HG03442 (cell line): ENCODE data around the gene SDR39U1.
A peak's percentile ranks its signal among the peaks of the same experiment; 100 is the strongest.
"Not testable (repeated sequence)": the region's sequence is repeated elsewhere in the genome, so short reads cannot be mapped to it uniquely, and the experiment has no call there.

Source experiments
- ATAC-seq: cut with Tn5 transposase; IDR thresholded peaks from one replicate; pipeline ENCODE4 v1.9.1; 2021; ENCODE audit warnings: mild to moderate bottlenecking, moderate library complexity; ENCODE audit not compliant: unreplicated experiment

Gene SDR39U1, protein sequence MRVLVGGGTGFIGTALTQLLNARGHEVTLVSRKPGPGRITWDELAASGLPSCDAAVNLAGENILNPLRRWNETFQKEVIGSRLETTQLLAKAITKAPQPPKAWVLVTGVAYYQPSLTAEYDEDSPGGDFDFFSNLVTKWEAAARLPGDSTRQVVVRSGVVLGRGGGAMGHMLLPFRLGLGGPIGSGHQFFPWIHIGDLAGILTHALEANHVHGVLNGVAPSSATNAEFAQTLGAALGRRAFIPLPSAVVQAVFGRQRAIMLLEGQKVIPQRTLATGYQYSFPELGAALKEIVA

DNA sequence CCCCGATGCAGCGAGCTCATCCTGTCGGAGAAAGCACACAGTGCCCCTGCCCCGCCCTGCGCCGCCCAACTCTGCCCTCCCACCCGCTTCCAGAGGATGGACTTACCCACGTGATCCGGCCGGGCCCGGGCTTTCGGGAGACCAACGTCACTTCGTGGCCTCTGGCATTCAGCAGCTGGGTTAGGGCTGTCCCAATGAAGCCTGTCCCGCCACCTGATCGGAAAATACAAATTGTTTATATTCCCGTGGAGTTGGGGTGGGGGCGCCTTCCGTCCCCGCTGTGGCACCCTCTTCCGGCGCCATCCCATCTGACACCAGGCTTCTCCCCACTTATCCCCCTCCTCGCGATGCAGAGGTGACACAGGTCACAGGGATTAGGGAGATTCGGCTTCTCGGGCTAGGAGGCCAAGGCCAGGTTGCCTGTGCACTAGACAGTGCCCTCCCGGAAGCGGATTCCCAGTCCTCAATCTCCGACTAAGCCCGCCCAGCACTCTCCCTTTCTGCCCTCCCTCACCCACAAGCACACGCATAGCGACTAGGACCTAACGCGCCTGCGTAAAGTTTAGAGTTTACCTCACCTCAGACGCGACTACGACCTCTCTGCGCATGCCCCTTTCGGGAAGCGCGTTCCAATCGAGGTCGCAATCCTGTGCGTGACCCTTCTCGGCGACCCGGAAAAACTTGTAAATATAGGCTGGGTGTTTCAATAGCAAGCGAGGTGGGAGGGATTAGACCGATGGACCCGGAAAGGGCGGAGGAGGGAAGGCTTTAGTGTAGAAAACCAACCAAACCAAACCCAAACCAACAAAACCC lies at the start of gene SDR39U1:
Gene SDR39U1 (minus strand): TSS at position 537 of the 813 bp plus-strand sequence. CDS start 7 bp downstream, at position 530.
- peak; percentile 93 for ATAC-seq

DNA sequence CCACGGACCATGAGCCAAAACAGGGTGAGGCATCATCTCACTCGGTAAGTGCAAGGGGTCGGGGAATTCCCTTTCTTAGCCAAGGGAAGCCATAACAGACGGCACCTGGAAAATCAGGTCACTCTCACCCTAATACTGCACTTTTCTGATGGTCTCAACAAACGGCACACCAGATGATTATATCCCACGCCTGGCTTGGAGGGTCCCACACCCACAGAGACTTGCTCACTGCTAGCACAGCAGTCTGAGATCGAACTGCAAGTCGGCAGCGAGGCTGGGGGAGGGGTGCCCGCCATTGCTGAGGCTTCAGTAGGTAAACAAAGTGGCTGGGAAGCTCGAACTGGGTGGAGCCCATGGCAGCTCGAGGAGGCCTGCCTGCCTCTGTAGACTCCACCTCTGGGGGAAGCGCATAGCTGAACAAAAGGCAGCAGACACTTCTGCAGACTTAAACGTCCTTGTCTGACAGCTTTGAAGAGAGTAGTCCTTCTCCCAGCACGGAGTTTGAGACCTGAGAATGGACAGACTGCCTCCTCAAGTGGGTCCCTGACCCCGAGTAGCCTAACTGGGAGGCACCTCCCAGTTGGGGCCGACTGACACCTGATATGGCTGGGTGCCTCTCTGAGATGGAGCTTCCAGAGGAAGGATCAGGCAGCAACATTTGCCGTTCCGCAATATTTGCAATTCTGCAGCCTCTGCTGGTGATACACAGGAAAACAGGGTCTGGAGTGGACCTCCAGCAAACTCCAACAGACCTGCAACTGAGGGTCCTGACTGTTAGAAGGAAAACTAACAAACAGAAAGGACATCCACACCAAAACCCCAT lies 49.2 kb upstream of the SDR39U1 start:
- ATAC-seq, result not testable (repeated sequence)

DNA sequence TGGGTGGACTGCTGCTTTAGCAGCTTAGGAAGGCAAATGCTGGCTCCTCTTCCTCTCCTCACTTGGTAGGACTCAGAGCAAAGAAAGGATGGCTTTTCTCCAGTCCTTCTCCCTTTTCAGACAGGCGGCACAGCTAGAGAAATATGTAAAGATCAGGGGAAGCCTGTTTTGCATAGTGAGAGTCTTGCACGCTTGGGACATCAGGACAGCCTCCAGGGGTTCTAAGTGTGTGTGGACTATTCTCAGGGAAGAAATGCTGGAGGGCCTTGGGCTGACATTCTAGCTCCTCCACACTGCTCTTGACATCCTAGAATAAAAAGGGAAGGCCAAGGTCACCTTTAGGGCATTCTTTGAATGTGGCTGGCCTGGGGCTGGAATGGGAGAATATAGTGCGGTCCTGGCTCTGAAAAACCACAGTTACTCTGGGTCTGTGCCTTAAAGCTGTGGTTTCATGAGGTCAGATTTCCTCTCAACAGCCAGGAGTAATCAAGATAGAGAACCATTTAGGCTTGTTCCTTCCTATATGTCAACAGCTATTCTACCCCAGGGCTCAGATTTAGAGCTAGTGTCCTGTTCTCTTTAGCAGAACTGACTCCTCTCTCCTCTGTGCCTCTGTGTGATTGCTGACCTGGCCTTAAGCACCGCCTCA lies 41.2 kb upstream of the SDR39U1 start:
- no peak for ATAC-seq

DNA sequence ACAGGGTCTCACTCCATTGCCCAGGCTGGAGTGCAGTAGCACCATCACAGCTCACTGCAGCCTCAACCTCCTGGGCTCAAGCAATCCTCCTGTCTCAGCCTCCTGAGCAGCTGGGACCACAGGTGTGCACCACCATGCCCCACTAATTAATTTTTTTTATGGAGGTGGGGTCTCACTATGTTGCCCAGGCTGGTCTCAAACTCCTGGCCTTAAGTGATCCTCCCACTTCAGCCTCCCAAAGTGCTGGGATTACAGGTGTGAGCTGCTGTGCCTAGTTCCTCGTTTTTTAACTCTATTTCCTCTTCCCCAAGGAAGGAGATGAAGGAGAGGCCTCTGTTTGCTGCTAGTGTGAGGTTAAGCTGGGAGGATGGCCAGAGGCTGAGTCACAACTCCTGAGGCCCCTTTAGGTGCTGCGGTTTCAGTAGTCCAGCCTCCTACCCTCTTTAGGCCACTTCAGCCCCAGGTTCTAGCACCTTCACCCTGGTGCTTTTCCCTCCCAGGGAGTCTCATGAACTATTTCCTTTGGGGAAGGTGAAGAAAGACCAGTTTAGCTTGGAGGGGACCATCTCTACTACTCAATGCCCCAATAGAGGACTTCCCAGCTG lies 40.2 kb upstream of the SDR39U1 start:
- ATAC-seq, result not testable (repeated sequence)

DNA sequence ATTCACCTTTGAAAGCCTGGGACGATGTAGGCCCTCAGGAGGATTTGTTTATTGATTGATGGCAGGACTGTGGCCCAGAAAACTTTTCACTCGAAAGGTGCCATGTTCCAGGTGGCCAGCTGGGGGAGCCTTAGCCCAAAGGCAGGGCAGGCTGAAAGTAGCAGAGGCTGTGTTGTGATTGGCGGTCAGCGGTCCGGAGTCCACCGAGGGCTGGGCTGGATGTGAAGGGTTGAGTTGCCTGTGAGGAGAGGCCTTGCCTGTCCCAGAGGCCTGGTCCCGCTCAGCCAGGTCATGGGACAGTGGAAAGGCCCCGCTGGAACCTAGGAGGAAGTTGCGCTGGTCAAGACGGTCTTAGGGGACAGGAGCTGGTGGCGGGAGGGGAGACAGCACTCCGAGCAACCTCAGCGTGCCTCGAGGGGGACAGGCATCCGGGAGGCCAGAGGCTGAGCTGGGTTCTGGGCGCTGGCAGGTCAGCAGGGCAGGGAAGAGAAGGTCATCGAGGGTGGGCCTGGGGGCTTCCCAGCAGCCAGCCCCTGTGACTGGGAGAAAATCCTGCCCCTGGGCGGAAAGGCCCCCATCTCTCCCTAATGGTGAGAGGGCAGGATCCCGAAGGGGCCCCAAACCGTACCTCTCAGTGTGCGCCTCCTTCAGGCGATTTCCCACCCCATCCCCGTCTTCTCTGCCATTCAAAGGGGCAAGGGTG lies 39.2 kb upstream of the SDR39U1 start:
- peak; percentile 92 for ATAC-seq

DNA sequence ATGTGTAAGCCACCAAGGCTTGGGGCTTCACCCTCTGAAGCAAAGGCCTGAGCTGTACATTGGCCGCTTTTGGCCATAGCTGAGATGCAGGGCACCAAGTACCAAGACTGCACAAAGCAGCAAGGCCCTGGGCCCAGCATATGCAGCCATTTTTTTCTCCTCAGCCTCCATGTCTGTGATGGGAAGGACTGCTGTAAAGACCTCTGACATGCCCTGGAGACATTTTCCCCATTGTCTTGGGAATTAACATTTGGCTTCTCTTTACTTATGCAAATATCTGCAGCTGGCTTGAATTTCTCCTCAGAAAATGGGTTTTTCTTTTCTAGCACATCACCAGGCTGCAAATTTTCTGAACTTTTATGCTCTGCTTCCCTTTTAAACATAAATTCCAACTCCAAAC lies 37.4 kb upstream of the SDR39U1 start:
- ATAC-seq, result not testable (repeated sequence)

DNA sequence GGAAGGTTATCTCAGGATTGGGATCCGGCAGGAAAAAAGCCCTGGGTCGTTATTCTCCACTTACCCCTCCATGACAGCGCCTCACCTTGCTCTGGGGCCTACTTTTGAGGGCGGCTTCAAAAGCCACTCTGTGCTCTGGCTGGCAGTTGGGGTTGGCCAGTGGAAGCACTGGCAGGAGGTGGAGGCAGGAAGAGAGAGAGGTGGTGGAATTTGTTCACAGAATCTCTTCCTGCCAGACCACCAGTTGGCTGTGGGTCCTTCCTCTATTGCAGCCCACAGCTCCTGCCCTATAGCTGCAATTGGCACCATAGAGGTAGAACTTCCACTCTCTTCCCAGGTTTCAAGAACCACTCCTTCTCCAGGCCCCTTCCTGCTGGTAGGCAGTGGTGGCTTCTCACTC lies 32.7 kb upstream of the SDR39U1 start:
- ATAC-seq, result no peak

DNA sequence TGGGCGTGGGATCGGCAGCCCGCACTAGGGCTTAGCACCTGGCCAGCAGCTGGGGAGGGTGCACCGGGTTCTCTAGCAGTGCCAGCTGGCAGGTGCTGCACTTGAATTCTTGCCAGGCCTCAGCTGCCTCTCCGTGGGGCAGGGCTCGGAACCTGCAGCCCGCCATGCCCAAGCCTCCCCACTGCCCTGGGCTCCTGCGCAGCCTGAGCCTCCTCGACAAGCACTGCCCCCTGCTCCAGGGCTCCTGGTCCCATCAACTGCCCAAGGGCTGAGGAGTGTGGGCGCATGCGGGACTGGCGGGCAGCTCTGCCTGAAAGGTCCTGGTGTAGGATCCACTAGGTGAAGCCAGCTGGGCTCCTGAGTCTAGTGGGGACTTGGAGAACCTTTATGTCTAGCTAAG lies 30.6 kb upstream of the SDR39U1 start:
- no peak for ATAC-seq

DNA sequence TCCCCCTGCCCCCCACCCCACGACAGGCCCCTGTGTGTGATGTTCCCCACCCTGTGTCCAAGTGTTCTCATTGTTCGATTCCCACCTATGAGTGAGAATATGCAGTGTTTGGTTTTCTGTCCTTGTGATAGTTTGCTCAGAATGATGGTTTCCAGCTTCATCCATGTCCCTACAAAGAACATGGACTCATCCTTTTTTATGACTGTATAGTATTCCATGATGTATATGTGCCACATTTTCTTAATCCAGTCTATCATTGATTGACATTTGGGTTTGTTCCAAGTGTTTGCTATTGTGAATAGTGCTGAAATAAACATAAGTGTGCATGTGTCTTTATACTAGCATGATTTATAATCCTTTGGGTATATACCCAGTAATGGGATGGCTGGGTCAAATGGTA lies 27.9 kb upstream of the SDR39U1 start:
- not testable (repeated sequence) for ATAC-seq

DNA sequence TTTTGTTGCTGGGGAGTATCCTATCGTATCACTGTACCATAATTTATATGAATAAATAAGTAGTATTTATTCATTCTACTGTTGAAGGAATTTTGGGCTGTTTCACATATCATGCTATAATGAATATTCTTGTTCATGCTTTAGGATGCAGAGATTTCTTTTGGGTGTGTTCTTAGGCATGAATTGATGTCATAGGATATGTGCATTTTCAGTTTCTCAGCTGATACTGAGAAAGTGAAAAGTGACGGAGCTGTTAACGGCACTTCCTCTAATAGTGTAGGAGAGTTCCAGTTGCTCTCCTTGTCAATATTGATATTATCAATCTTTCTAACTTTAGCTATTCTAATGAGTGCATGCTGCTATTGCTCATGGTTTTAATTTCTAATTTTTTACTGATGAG lies 23.2 kb upstream of the SDR39U1 start:
- ATAC-seq, result no peak

DNA sequence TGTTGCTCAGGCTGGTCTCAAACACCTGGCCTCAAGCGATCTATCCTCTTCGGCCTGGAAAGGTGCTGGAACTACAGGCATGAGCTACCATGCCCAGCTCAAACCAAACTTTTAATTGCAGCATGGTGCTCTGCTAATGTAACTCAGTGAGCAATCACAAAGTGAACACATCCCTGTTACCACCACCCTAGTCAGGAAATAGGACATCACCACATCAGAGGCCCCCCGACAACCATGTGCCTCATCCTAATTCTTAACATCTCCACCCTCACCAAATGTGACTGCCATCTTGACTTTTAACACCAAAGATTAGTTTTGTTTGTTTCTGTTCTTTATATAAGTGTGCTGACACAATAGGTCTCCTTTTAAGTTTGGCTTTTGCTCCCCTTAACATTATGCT lies 22.8 kb upstream of the SDR39U1 start:
- no peak for ATAC-seq

DNA sequence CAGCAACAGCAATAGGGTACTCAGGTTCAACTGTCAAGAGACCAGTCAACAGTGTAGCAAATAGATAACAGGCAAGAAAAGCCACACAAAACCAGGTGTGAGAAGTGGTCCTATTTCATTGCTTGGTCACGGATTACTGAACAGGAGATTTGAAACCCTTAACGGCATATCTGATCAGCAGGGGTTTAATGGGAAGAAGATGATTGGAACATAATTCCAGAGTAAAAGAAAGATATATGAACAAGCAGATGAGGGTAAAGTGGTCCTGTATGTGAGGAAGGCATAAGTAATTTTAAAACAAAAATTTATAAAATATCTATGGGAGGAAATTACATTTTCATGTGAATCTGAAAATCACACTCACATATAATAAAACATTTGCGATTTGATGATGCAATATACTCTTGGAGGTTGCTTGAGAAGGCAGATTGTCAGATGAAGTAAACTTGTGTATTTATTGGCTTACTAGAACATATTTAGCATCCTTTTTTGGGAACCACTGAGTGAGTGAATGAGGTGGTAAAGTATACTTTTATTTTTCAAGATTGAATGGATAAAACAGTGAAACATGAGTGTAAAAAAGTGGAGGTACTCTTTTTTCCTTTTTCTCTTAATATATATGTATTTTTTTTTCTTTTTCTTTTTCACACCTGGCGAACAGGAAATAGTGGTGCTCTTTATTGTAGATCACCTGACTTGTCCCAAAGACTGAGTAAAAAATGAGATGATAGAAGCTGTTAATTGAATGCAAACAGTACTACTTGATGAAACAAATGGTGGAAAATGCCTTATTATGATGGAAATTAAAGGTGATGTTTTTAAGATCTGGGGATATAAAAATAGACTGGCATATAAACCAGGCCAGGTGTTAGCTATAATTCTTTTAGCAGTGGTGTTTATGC lies 21.6 kb upstream of the SDR39U1 start:
- ATAC-seq, result no peak

DNA sequence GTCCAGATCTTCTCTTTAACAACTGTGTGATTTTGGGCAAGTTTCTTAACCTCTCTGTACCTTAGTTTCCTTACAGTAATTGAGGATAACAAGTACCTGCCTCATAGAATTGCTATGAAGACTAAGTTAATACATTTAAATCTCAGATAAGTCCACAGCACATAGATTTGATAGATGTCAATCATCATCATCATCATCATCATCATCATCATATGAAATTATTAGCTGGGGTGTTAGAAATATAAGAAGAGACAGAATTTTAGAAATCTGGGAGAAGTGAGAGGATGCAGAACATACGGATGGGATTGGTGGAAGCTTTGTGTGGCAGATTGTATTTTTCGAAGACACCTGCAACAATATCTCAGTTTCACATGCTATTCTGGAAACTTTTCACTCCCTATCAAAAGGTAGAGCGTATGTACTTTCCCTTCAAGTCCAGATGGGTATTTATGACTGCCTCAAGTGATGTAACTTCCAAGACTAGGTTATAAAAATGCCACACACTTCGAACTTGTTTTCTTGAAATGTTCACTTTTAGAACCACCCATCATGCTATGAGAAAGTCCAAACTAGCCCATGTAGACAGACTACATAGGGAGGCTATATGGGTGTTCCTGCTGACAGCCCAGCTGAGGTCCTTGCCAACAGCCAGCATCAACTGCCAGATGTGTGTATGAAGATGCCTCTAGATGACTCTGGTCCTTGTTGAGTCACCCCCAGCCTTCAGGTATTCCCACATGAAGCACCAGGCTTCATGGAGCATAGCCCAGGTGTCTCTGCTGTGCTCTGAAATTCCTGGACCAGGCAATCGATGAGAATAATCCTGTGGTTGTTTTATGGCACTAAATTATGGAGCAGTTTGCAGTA lies 20.7 kb upstream of the SDR39U1 start:
- ATAC-seq, result peak; percentile 57

DNA sequence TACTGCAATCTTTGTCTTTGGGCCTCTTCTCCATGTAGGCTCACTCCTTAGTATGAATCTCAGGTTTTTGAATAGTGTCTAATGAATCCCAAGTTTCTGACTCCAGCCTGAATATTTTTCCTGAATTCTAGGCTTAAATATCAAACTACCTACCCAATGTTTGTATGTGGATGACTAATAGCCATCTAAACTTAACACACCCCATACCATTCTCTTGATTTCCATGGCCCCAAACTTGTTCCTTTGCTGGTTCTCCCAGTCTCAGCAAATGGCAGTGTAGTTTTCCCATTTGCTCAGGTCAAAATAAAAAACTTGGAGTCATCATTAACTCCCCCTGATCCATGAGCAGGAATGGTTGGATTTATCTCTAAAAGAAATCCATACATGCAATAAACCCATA lies 18.8 kb upstream of the SDR39U1 start:
- ATAC-seq, result no peak

DNA sequence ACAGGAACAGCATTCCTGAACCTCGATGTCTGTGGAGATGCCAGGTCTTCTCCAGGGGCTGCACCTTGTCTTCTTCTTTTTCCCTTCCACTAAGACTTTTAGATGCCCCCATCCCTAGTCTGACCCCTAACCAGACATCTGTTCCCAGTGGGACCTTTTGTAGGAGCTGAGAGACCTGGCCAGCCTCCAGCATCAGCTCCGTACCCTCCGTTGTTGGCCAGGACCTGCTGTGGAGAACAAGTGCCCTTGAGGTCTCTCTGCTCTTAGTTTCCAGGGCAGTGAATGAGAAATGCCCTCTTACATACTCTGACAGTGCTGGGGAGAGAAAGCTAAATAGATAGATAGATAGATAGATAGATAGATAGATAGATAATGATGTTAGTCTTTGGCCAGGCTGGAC lies 16.8 kb upstream of the SDR39U1 start:
- no peak for ATAC-seq

DNA sequence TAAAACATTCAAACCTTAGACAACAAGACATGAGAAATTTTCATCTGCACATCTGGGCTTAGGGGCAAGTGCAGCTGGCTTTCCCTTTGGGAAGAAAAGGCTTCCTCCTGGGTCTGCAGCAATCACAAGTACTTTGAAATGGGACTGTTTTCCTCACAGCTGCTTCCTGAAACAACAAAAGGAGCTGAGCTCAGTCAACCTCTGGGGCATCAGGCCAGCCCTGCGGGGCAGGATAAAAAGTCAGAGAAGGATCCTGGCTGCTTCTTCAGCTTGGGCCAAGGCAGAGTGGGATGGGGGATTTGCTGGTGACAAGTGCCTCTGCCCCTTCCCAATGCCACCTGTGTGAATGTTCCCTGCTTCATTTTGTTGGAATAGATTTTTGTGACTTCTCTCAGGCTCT lies 16.2 kb upstream of the SDR39U1 start:
- ATAC-seq, result no peak

DNA sequence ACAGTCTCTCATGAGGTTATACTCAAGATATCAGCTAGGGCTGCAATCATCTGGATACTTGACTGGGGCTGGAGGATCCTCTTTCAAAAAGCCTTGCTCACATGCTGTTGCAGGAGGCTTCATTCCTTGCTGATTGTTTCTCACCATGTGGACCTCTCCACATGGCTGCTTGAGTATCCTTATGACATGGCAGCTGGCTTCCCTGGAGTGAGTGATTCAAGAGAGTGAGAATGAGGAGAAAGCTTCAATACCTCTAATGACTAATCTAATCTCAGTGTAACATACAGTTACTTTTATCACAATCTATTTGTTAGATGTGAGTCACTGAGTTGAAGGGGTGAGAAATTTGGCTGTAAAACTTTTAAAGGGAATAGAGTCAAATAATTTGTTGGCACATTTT lies 14.4 kb upstream of the SDR39U1 start:
- no peak for ATAC-seq

DNA sequence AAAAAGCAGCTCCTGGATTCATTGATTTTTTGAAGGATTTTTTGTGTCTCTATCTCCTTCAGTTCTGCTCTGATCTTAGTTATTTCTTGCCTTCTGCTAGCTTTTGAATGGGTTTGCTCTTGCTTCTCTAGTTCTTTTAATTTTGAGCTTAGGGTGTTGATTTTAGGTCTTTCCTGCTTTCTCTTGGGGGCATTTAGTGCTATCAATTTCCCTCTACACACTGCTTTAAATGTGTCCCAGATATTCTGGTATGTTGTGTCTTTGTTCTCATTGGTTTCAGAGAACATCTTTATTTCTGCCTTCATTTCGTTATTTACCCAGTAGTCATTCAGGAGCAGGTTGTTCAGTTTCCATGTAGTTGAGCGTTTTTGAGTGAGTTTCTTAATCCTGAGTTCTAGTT lies 8.3 kb upstream of the SDR39U1 start:
- ATAC-seq, result not testable (repeated sequence)
